Glutamatergic neuron (in vitro differentiated cells): ENCODE results near the gene FANCG. TPM values are rescaled to one million over a fixed set of nuclear protein-coding genes. Genes with fewer than 3 reads are reported as not detected.

Source experiments
- DNase-seq: peaks from one replicate; pipeline ENCODE4 v3.0.0; 2022
- H3K27ac Mint-ChIP-seq: one replicate; pipeline ENCODE4 v1.8.0; 2020; ENCODE audit warnings: mild to moderate bottlenecking, mixed read lengths, inconsistent platforms; ENCODE audit not compliant: unreplicated experiment
- H3K27me3 Mint-ChIP-seq: one replicate; pipeline ENCODE4 v1.8.0; 2020; ENCODE audit warnings: mild to moderate bottlenecking, moderate library complexity, mixed read lengths, inconsistent platforms; ENCODE audit not compliant: unreplicated experiment
- H3K36me3 Mint-ChIP-seq: one replicate; pipeline ENCODE4 v1.8.0; 2020; ENCODE audit warnings: mild to moderate bottlenecking, mixed read lengths, inconsistent platforms; ENCODE audit not compliant: unreplicated experiment
- H3K4me1 Mint-ChIP-seq: one replicate; pipeline ENCODE4 v1.8.0; 2020; ENCODE audit warnings: mild to moderate bottlenecking, low read depth, mixed read lengths, inconsistent platforms; ENCODE audit not compliant: unreplicated experiment
- H3K4me3 Mint-ChIP-seq: one replicate; pipeline ENCODE4 v1.8.0; 2020; ENCODE audit warnings: mild to moderate bottlenecking, mixed read lengths, inconsistent platforms; ENCODE audit not compliant: unreplicated experiment
- H3K9me3 Mint-ChIP-seq: one replicate; pipeline ENCODE4 v1.8.0; 2020; ENCODE audit warnings: mild to moderate bottlenecking, moderate library complexity, mixed read lengths, inconsistent platforms; ENCODE audit not compliant: unreplicated experiment
- CTCF ChIP-seq: fragments of 200-600 bp; sonication (generic); IDR thresholded peaks from one replicate; pipeline ENCODE4 v1.5.0; 2021; ENCODE audit not compliant: partially characterized antibody, unreplicated experiment
- total RNA-seq: library from RNA; stranded (reverse); fragmentation: NEBNext Ultra II Directional; extraction: Animal tissue kit (Norgen Biotek cat#: 25700); gene quantifications from one replicate; pipeline ENCODE4 v1.2.1, GENCODE V29; 2021; ENCODE audit not compliant: unreplicated experiment

The FANCG gene
- total RNA-seq, 1 donor from 2014 or later = 49.0 TPM

GRCh38 chr9:35033101-35033500 lies 46.6 kb downstream of the FANCG start:
- peaks cover 1% of the 10 kb centered on the region for H3K9me3 Mint-ChIP-seq
- no peak overlapping the region for H3K27ac Mint-ChIP-seq
- no peaks in the 10 kb centered on the region for H3K4me1 Mint-ChIP-seq
- DNase-seq = no peak
- TF ChIP-seq CTCF = no peak
- H3K36me3 Mint-ChIP-seq = peaks cover 12% of the 10 kb centered on the region
- no peak overlapping the region for H3K4me3 Mint-ChIP-seq
- H3K27me3 Mint-ChIP-seq = peaks cover 5% of the 10 kb centered on the region

- no peak for DNase-seq
- no peak overlapping the region for H3K4me3 Mint-ChIP-seq
- TF ChIP-seq CTCF = no peak
- H3K4me1 Mint-ChIP-seq = no peaks in the 10 kb centered on the region
- H3K27ac Mint-ChIP-seq = no peak overlapping the region
- peaks cover 1% of the 10 kb centered on the region for H3K9me3 Mint-ChIP-seq
- peaks cover 12% of the 10 kb centered on the region for H3K36me3 Mint-ChIP-seq
- peaks cover 5% of the 10 kb centered on the region for H3K27me3 Mint-ChIP-seq
These were observed 49.9 kb downstream of the FANCG start for GRCh38 chr9:35029852-35030251.

GRCh38 chr9:35029241-35029640 lies 50.5 kb downstream of the FANCG start:
- H3K27ac Mint-ChIP-seq = no peak overlapping the region
- no peak for TF ChIP-seq CTCF
- peaks cover 17% of the 10 kb centered on the region for H3K36me3 Mint-ChIP-seq
- no peaks in the 10 kb centered on the region for H3K4me1 Mint-ChIP-seq
- no peak overlapping the region for H3K4me3 Mint-ChIP-seq
- peaks cover 5% of the 10 kb centered on the region for H3K27me3 Mint-ChIP-seq
- peaks cover 3% of the 10 kb centered on the region for H3K9me3 Mint-ChIP-seq
- DNase-seq = no peak

GRCh38 chr9:35028341-35028740 lies 51.4 kb downstream of the FANCG start:
- Mint-ChIP-seq H3K4me1 (no peaks in the 10 kb centered on the region), H3K27me3 (peaks cover 5% of the 10 kb centered on the region), H3K36me3 (peaks cover 26% of the 10 kb centered on the region), H3K27ac (no peak overlapping the region), H3K4me3 (no peak overlapping the region), H3K9me3 (peaks cover 4% of the 10 kb centered on the region)
- no peak for DNase-seq
- TF ChIP-seq CTCF = no peak

- H3K36me3 Mint-ChIP-seq = peaks cover 26% of the 10 kb centered on the region
- peaks cover 4% of the 10 kb centered on the region for H3K9me3 Mint-ChIP-seq
- DNase-seq = no peak
- H3K4me3 Mint-ChIP-seq = no peak overlapping the region
- no peak overlapping the region for H3K27ac Mint-ChIP-seq
- H3K27me3 Mint-ChIP-seq = peaks cover 5% of the 10 kb centered on the region
- TF ChIP-seq CTCF = no peak
- H3K4me1 Mint-ChIP-seq = no peaks in the 10 kb centered on the region
These were observed 51.9 kb downstream of the FANCG start for GRCh38 chr9:35027860-35028259.
